WTC11 (cell line): ENCODE data around the gene NXT1. TPM values are rescaled to one million over a fixed set of nuclear protein-coding genes. Genes with fewer than 3 reads are reported as not detected.

Experiments
- ATAC-seq: fragments of 200-7000 bp; cut with Tn5 transposase; 2 replicates; pipeline ENCODE4 v1.10.0; 2021; ENCODE audit warnings: mild to moderate bottlenecking, moderate library complexity
- CTCF ChIA-PET: fragments of 300-600 bp; sonication (Branson Sonifier 250); formaldehyde crosslinking; loops from one replicate; lab custom pipeline; 2021; ENCODE audit warnings: antibody characterized with exemption; lab: Charles Lee
- POLR2A ChIA-PET: fragments of 350-600 bp; sonication (Branson Sonifier 250); formaldehyde crosslinking; loops from one replicate; lab custom pipeline; 2021; ENCODE audit warnings: antibody characterized with exemption; lab: Charles Lee
- DNase-seq: peaks from one replicate; pipeline ENCODE4 v3.0.0; 2021; ENCODE audit warnings: low spot score
- H3K27ac Mint-ChIP-seq: 2 replicates; pipeline ENCODE4 v1.8.0; 2021; ENCODE audit warnings: mixed read lengths
- H3K27me3 Mint-ChIP-seq: 2 replicates; pipeline ENCODE4 v1.8.0; 2021; ENCODE audit warnings: low read depth, mild to moderate bottlenecking, moderate library complexity, mixed read lengths
- H3K36me3 Mint-ChIP-seq: 2 replicates; pipeline ENCODE4 v1.8.0; 2021; ENCODE audit warnings: mixed read lengths
- H3K4me1 Mint-ChIP-seq: 2 replicates; pipeline ENCODE4 v1.8.0; 2022; ENCODE audit warnings: mixed read lengths
- H3K4me3 Mint-ChIP-seq: 2 replicates; pipeline ENCODE4 v1.8.0; 2021; ENCODE audit warnings: mild to moderate bottlenecking, moderate library complexity, mixed read lengths
- H3K9me3 Mint-ChIP-seq: 2 replicates; pipeline ENCODE4 v1.8.0; 2021; ENCODE audit warnings: mixed read lengths
- AFF4 ChIP-seq: sonication (generic); formaldehyde crosslinking; IDR thresholded peaks from 2 replicates; pipeline ENCODE4 v1.8.1; 2023; ENCODE audit warnings: mild to moderate bottlenecking, missing genetic modification reagents, borderline replicate concordance
- E2F1 ChIP-seq: sonication (generic); formaldehyde crosslinking; IDR thresholded peaks from 2 replicates; pipeline ENCODE4 v1.8.0; 2022; ENCODE audit warnings: mild to moderate bottlenecking, missing genetic modification reagents
- E2F4 ChIP-seq: sonication (generic); formaldehyde crosslinking; IDR thresholded peaks from 2 replicates; pipeline ENCODE4 v1.8.1; 2022; ENCODE audit warnings: low read depth, mild to moderate bottlenecking, moderate library complexity, missing genetic modification reagents, borderline replicate concordance
- E2F5 ChIP-seq: sonication (generic); formaldehyde crosslinking; IDR thresholded peaks from 2 replicates; pipeline ENCODE4 v1.8.1; 2022; ENCODE audit warnings: mild to moderate bottlenecking, moderate library complexity, missing genetic modification reagents
- ESRRA ChIP-seq: sonication (generic); formaldehyde crosslinking; IDR thresholded peaks from 2 replicates; pipeline ENCODE4 v1.8.1; 2022; ENCODE audit warnings: mild to moderate bottlenecking, missing genetic modification reagents, borderline replicate concordance
- FOXJ3 ChIP-seq: sonication (generic); formaldehyde crosslinking; IDR thresholded peaks from 2 replicates; pipeline ENCODE4 v1.9.0; 2021; ENCODE audit warnings: missing genetic modification reagents, mild to moderate bottlenecking, borderline replicate concordance
- FOXK1 ChIP-seq: sonication (generic); formaldehyde crosslinking; IDR thresholded peaks from 2 replicates; pipeline ENCODE4 v1.8.0; 2022; ENCODE audit warnings: mild to moderate bottlenecking, moderate library complexity, missing genetic modification reagents
- MXD4 ChIP-seq: fragments of 250-450 bp; sonication (Bioruptor Pico); IDR thresholded peaks from 2 replicates; pipeline ENCODE4 v1.8.0; 2021; ENCODE audit warnings: mild to moderate bottlenecking, moderate library complexity, borderline replicate concordance
- NFYB ChIP-seq: sonication (generic); formaldehyde crosslinking; conservative IDR thresholded peaks from 2 replicates; pipeline ENCODE4 v1.8.0; 2022; ENCODE audit warnings: low read depth, missing genetic modification reagents
- NR1H2 ChIP-seq: sonication (generic); formaldehyde crosslinking; IDR thresholded peaks from 2 replicates; pipeline ENCODE4 v1.9.0; 2021; ENCODE audit warnings: mild to moderate bottlenecking, moderate library complexity, missing genetic modification reagents
- PREB ChIP-seq: sonication (generic); formaldehyde crosslinking; IDR thresholded peaks from 2 replicates; pipeline ENCODE4 v1.8.1; 2022; ENCODE audit warnings: mild to moderate bottlenecking, missing genetic modification reagents, moderate library complexity, borderline replicate concordance
- STAT6 ChIP-seq: sonication (generic); formaldehyde crosslinking; conservative IDR thresholded peaks from 2 replicates; pipeline ENCODE4 v1.8.1; 2023; ENCODE audit warnings: mild to moderate bottlenecking, low read depth, missing genetic modification reagents, moderate library complexity
- TEAD4 ChIP-seq: sonication (generic); formaldehyde crosslinking; IDR thresholded peaks from 2 replicates; pipeline ENCODE4 v1.8.0; 2022; ENCODE audit warnings: mild to moderate bottlenecking, missing genetic modification reagents
- ZNF671 ChIP-seq: fragments of 250-450 bp; sonication (Bioruptor Pico); IDR thresholded peaks from 2 replicates; pipeline ENCODE4 v1.8.0; 2021; ENCODE audit warnings: mild to moderate bottlenecking
- total RNA-seq: library from RNA; stranded (reverse); gene quantifications from 3 replicates; pipeline ENCODE4 v1.2.3, GENCODE V29; 2021

NXT1 gene
- total RNA-seq, 1 experiment from 2014 or later: 18.8 TPM

- no peak for ATAC-seq
- no peak overlapping the region for H3K27ac Mint-ChIP-seq
These were observed 6.3 kb upstream of the NXT1 start for GRCh38 chr20:23344336-23344735.

GRCh38 chr20:23346002-23346401 lies 4.6 kb upstream of the NXT1 start:
- ATAC-seq: no peak
- Mint-ChIP-seq H3K27ac (no peak overlapping the region), H3K4me3 (no peak overlapping the region), H3K36me3 (no peaks in the 10 kb centered on the region)
- POLR2A ChIA-PET: no interaction called here
- no peak for TF ChIP-seq ESRRA
- no peak for TF ChIP-seq STAT6
- no peak for TF ChIP-seq AFF4 (CRISPR knock-in tag)
- TF ChIP-seq E2F1 (CRISPR knock-in tag): no peak
- no peak for TF ChIP-seq NR1H2 (CRISPR knock-in tag)
- no peak for TF ChIP-seq E2F4
- TF ChIP-seq MXD4: no peak
- no peak for TF ChIP-seq E2F5 (CRISPR knock-in tag)
- TF ChIP-seq NFYB: no peak
- TF ChIP-seq PREB: no peak
- TF ChIP-seq TEAD4 (CRISPR knock-in tag): no peak
- no peak for TF ChIP-seq ZNF671 (CRISPR knock-in tag)
- TF ChIP-seq FOXJ3 (CRISPR knock-in tag): no peak
- TF ChIP-seq, all 79 proteins: peak for 0
- Mint-ChIP-seq H3K27me3 (no peaks in the 10 kb centered on the region; the same call in none of the 2 replicates), H3K9me3 (peaks cover 7% of the 10 kb centered on the region), H3K4me1 (peaks cover 27% of the 10 kb centered on the region)
- DNase-seq: no peak
- CTCF ChIA-PET: no interaction called here

More at GRCh38 chr20:23344336-23344735, 6.3 kb upstream of the NXT1 start:
- Mint-ChIP-seq H3K4me3 (no peak overlapping the region), H3K4me1 (peaks cover 26% of the 10 kb centered on the region), H3K36me3 (no peaks in the 10 kb centered on the region), H3K27me3 (no peaks in the 10 kb centered on the region; the same call in none of the 2 replicates), H3K9me3 (peaks cover 7% of the 10 kb centered on the region)
- DNase-seq: no peak
- POLR2A ChIA-PET: no interaction called here
- no peak for TF ChIP-seq FOXK1 (CRISPR knock-in tag)
- CTCF ChIA-PET: no interaction called here
